ENCODE results near the gene LRG1.

The LRG1 gene

GRCh38 chr19:4507150-4507452 lies 32.7 kb downstream of the LRG1 start:
- no peak for TF ChIP-seq CTCF (IDR thresholded peaks at IDR 0.05; ENCODE audit: control insufficient read depth, extremely low read depth, insufficient read depth)
- no peak for DNase-seq (ENCODE audit: low read depth)
- no peak overlapping the region for H3K4me3 ChIP-seq (ENCODE audit: low read depth, low read length)

GRCh38 chr19:4506449-4507149 lies 33.2 kb downstream of the LRG1 start:
- DNase-seq (ENCODE audit: low read depth), result no peak
- no peak for TF ChIP-seq CTCF (IDR thresholded peaks at IDR 0.05; ENCODE audit: control insufficient read depth, extremely low read depth, insufficient read depth)

GRCh38 chr19:4505570-4506448 lies 34.0 kb downstream of the LRG1 start:
- DNase-seq (ENCODE audit: low read depth), result no peak
- no peak for TF ChIP-seq CTCF (IDR thresholded peaks at IDR 0.05; ENCODE audit: control insufficient read depth, extremely low read depth, insufficient read depth)
- H3K4me3 ChIP-seq (ENCODE audit: low read depth, low read length), result no peak overlapping the region

More at GRCh38 chr19:4506449-4507149, 33.2 kb downstream of the LRG1 start:
- no peak overlapping the region for H3K4me3 ChIP-seq (ENCODE audit: low read depth, low read length)

- no peak for DNase-seq (ENCODE audit: low read depth)
- TF ChIP-seq CTCF (IDR thresholded peaks at IDR 0.05; ENCODE audit: control insufficient read depth, extremely low read depth, insufficient read depth), result no peak
- H3K4me3 ChIP-seq (ENCODE audit: low read depth, low read length), result no peak overlapping the region
These were observed 34.8 kb downstream of the LRG1 start for GRCh38 chr19:4504891-4505569.

DNA sequence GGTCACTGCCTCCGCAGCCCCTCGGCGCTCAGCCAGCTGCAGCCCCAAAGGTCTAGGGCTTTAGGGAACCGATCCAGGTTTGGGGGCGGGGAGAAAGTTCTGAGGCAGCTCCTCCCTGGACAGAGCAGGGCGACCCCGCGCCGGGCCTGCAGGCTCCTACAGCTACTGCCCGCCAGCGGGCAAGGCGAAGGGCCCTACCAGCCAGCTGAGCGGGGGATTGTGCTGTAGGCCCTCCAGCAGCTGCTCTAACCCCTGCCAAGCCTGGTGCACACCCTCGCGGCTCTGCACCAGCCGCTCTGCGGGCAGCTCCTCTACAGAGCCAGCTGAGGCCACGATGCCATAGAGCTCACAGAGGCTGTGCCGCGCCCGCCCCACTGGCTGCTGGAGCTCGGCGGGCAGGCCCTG lies 35.5 kb downstream of the LRG1 start:
- DNase-seq (ENCODE audit: low read depth), result no peak
- H3K4me3 ChIP-seq (ENCODE audit: low read depth, low read length), result no peak overlapping the region
- no peak for TF ChIP-seq CTCF (IDR thresholded peaks at IDR 0.05; ENCODE audit: control insufficient read depth, extremely low read depth, insufficient read depth)

- no peak for TF ChIP-seq CTCF (IDR thresholded peaks at IDR 0.05; ENCODE audit: control insufficient read depth, extremely low read depth, insufficient read depth)
- no peak for DNase-seq (ENCODE audit: low read depth)
- H3K4me3 ChIP-seq (ENCODE audit: low read depth, low read length), result no peak overlapping the region
These were observed 36.0 kb downstream of the LRG1 start for GRCh38 chr19:4503825-4504170.

Data from LNCaP clone FGC (cell line).